ENCODE data around the gene L2HGDH. TPM values are rescaled to one million over a fixed set of nuclear protein-coding genes. Genes with fewer than 3 reads are reported as not detected.

The L2HGDH gene
- total RNA-seq, 2 experiments from 2014 or later, result 1.7 to 3.1 TPM

GRCh38 chr14:50347521-50347920 lies 35.5 kb upstream of the L2HGDH start:
- H3K4me3 Mint-ChIP-seq, result no peak overlapping the region
- no peaks in the 10 kb centered on the region for H3K27me3 Mint-ChIP-seq
- Histone ChIP-seq H3K27me3 (ENCODE audit: control insufficient read depth in 1 of 2, insufficient read depth in 2 of 2, low read length in 2 of 2) (no peaks in the 10 kb centered on the region), H3K27ac (ENCODE audit: low read depth in 1 of 2, low read length in 2 of 2) (no peak overlapping the region), H3K36me3 (ENCODE audit: insufficient read depth, low read length) (no peaks in the 10 kb centered on the region), H3K4me3 (ENCODE audit: low read length) (no peak overlapping the region), H3K4me1 (ENCODE audit: insufficient read depth, low read length) (peaks cover 3% of the 10 kb centered on the region), H3K9me3 (ENCODE audit: control insufficient read depth in 1 of 2, insufficient read depth in 1 of 2, low read length in 2 of 2) (no peaks in the 10 kb centered on the region)
- H3K9me3 Mint-ChIP-seq, result no peaks in the 10 kb centered on the region
- intact Hi-C loops (cut with DNase I, micrococcal nuclease), result no loop called here
- H3K4me1 Mint-ChIP-seq (ENCODE audit: low read depth), result peaks cover 18% of the 10 kb centered on the region
- H3K36me3 Mint-ChIP-seq (ENCODE audit: low read depth), result peaks cover 5% of the 10 kb centered on the region
- no peak for TF ChIP-seq CTCF (IDR thresholded peaks at IDR 0.05)
- ChIA-PET CTCF (interaction anchor here (0.6 kb wide), 1 partner anchor 10 kb away, joined by 3 read pairs; no protein-coding TSS in a partner anchor), POLR2A (no interaction called here)
- DNase-seq, result no peak
- ATAC-seq (ENCODE audit: poor library complexity), result no peak
- no peak overlapping the region for H3K27ac Mint-ChIP-seq

GRCh38 chr14:50345846-50346422 lies 33.9 kb upstream of the L2HGDH start:
- no peaks in the 10 kb centered on the region for H3K9me3 Mint-ChIP-seq
- no peak overlapping the region for H3K4me3 Mint-ChIP-seq
- intact Hi-C loops (cut with DNase I, micrococcal nuclease), result no loop called here
- no peaks in the 10 kb centered on the region for H3K9me3 ChIP-seq (ENCODE audit: control insufficient read depth in 1 of 2, insufficient read depth in 1 of 2, low read length in 2 of 2)
- no peaks in the 10 kb centered on the region for H3K27me3 ChIP-seq (ENCODE audit: control insufficient read depth in 1 of 2, insufficient read depth in 2 of 2, low read length in 2 of 2)
- DNase-seq (no peak), ATAC-seq (ENCODE audit: poor library complexity) (no peak)
- H3K4me3 ChIP-seq (ENCODE audit: low read length), result no peak overlapping the region
- H3K4me1 Mint-ChIP-seq (ENCODE audit: low read depth), result peaks cover 18% of the 10 kb centered on the region
- no peak overlapping the region for H3K27ac Mint-ChIP-seq
- POLR2A ChIA-PET, result no interaction called here
- H3K4me1 ChIP-seq (ENCODE audit: insufficient read depth, low read length), result peaks cover 3% of the 10 kb centered on the region
- no peak overlapping the region for H3K27ac ChIP-seq (ENCODE audit: low read depth in 1 of 2, low read length in 2 of 2)
- H3K36me3 Mint-ChIP-seq (ENCODE audit: low read depth), result peaks cover 7% of the 10 kb centered on the region
- no peak for TF ChIP-seq CTCF (IDR thresholded peaks at IDR 0.05)
- H3K27me3 Mint-ChIP-seq, result no peaks in the 10 kb centered on the region
- CTCF ChIA-PET, result interaction anchor here (1.9 kb wide), 1 partner anchor 25 kb away, joined by 6 read pairs; no protein-coding TSS in a partner anchor
- peaks cover 2% of the 10 kb centered on the region for H3K36me3 ChIP-seq (ENCODE audit: insufficient read depth, low read length)

- CTCF ChIA-PET, result interaction anchor here (1.1 to 1.9 kb wide), 2 partner anchors 10 to 24 kb away, joined by 4 to 6 read pairs; no protein-coding TSS in a partner anchor
- H3K4me1 ChIP-seq (ENCODE audit: insufficient read depth, low read length), result peaks cover 3% of the 10 kb centered on the region
Measured at GRCh38 chr14:50344876-50345563, 33.0 kb upstream of the L2HGDH start.

More at GRCh38 chr14:50344876-50345563, 33.0 kb upstream of the L2HGDH start:
- Mint-ChIP-seq H3K4me1 (ENCODE audit: low read depth) (peaks cover 18% of the 10 kb centered on the region), H3K9me3 (no peaks in the 10 kb centered on the region), H3K4me3 (no peak overlapping the region), H3K36me3 (ENCODE audit: low read depth) (peaks cover 13% of the 10 kb centered on the region), H3K27ac (no peak overlapping the region), H3K27me3 (no peaks in the 10 kb centered on the region)
- ATAC-seq (ENCODE audit: poor library complexity) (no peak), DNase-seq (no peak)
- Histone ChIP-seq H3K27me3 (ENCODE audit: control insufficient read depth in 1 of 2, insufficient read depth in 2 of 2, low read length in 2 of 2) (no peaks in the 10 kb centered on the region), H3K4me3 (ENCODE audit: low read length) (no peak overlapping the region), H3K9me3 (ENCODE audit: control insufficient read depth in 1 of 2, insufficient read depth in 1 of 2, low read length in 2 of 2) (no peaks in the 10 kb centered on the region), H3K27ac (ENCODE audit: low read depth in 1 of 2, low read length in 2 of 2) (no peak overlapping the region), H3K36me3 (ENCODE audit: insufficient read depth, low read length) (peaks cover 6% of the 10 kb centered on the region)
- intact Hi-C loops (cut with DNase I, micrococcal nuclease), result no loop called here
- POLR2A ChIA-PET, result no interaction called here
- TF ChIP-seq CTCF (IDR thresholded peaks at IDR 0.05), result no peak
